ENCODE data around the gene CYP2B6.

Gene CYP2B6

DNA sequence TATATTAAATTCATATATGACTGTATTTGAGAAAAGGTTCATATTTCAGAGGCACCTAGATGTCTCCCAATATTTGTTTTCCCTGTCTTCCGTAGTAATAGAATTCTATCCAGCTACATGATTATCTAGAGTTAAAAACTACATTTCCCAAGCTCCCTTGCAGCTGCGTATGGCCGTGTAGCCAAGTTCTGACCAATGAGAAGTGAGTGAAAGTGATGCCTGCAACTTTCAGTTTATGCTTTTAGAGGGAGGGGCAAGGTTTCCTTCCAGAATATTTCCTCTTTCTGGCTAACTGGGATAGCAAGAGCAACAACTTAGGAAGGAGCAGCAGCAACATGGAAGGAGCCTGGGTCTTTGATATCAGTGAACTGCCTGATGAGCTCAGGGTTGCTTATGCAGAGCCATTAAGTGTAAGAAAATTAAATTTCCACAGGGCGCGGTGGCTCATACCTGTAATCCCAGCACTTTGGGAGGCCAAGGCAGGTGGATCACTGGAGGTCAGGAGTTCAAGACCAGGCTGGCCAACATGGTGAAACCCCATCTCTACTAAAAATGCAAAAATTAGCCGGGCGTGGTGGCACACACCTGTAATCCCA, 74.0 kb downstream of the CYP2B6 start:
- TF ChIP-seq ZFX (IDR thresholded peaks at IDR 0.05; ENCODE audit: borderline replicate concordance): no peak
- TF ChIP-seq, protein P1, sequence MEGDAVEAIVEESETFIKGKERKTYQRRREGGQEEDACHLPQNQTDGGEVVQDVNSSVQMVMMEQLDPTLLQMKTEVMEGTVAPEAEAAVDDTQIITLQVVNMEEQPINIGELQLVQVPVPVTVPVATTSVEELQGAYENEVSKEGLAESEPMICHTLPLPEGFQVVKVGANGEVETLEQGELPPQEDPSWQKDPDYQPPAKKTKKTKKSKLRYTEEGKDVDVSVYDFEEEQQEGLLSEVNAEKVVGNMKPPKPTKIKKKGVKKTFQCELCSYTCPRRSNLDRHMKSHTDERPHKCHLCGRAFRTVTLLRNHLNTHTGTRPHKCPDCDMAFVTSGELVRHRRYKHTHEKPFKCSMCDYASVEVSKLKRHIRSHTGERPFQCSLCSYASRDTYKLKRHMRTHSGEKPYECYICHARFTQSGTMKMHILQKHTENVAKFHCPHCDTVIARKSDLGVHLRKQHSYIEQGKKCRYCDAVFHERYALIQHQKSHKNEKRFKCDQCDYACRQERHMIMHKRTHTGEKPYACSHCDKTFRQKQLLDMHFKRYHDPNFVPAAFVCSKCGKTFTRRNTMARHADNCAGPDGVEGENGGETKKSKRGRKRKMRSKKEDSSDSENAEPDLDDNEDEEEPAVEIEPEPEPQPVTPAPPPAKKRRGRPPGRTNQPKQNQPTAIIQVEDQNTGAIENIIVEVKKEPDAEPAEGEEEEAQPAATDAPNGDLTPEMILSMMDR (IDR thresholded peaks at IDR 0.05): no peak
- H3K27ac ChIP-seq: no peak overlapping the region

Data from 22Rv1 (cell line).